Esophagus squamous epithelium (tissue), 5 donors: Measurements from ENCODE around the gene SLC39A1. TPM values are rescaled to one million over a fixed set of nuclear protein-coding genes. Genes with fewer than 3 reads are reported as not detected.

Source experiments
- DNase-seq: peaks from one replicate; lab custom pipeline; 2025; lab: John Stamatoyannopoulos, UW
- H3K27ac ChIP-seq, 4 donors: fragments of 200-600 bp; sonication (generic); one replicate each; pipeline ENCODE4 v1.5.1; 2016 to 2019; ENCODE audit warnings: mild to moderate bottlenecking in 1 of 4
- H3K27me3 ChIP-seq, 4 donors: fragments of 200-600 bp; sonication (generic); 1 replicate in 3 of 4; 2 replicates in 1 of 4; pipeline versions ENCODE4 v1.5.1 to v1.6.0; 2017 to 2021; ENCODE audit warnings: antibody characterized with exemption in 1 of 4
- H3K36me3 ChIP-seq, 3 donors: fragments of 200-600 bp; sonication (generic); one replicate each; pipeline ENCODE4 v1.5.1; 2016 to 2019
- H3K4me1 ChIP-seq, 3 donors: fragments of 200-600 bp; sonication (generic); one replicate each; pipeline ENCODE4 v1.5.1; 2017 to 2019
- H3K4me3 ChIP-seq, 4 donors: fragments of 200-600 bp; sonication (generic); 1 replicate in 3 of 4; 2 replicates in 1 of 4; pipeline ENCODE4 v1.5.1; 2016 to 2019; ENCODE audit warnings: mild to moderate bottlenecking in 2 of 4, moderate library complexity in 1 of 4
- H3K9me3 ChIP-seq, 3 donors: fragments of 200-600 bp; sonication (generic); one replicate each; pipeline ENCODE4 v1.5.1; 2016 to 2019
- POLR2A ChIP-seq, 4 donors: fragments of 450-650 bp; IDR thresholded peaks; one replicate each; pipeline ENCODE4 v1.6.1; 2017; ENCODE audit warnings: antibody characterized with exemption in 4 of 4, mild to moderate bottlenecking in 4 of 4, moderate library complexity in 3 of 4
- WGBS, 2 donors: methylation state at CpG; one replicate each; pipeline ENCODE4 v1.1.5; 2018; 5-methylcytosine and 5-hydroxymethylcytosine counted together
- intact Hi-C: fragments of 100-400 bp; cut with DNase I; formaldehyde crosslinking; loops from one replicate; pipeline ENCODE4 v1.15.0; 2022
- total RNA-seq, 4 donors: library from RNA; depleted of rRNA; stranded (reverse); fragments of >200 nt; gene quantifications; one replicate each; pipeline ENCODE4 v1.1.0, GENCODE V29; 2016
- TF ChIP-seq, protein P1 (sequence below), 6 experiments: fragments of 450-650 bp in 4 of 6; fragments of 200-600 bp in 2 of 6; sonication (generic) in 2 of 6; IDR thresholded peaks; one replicate each; pipeline ENCODE4 v1.5.1; 2016 to 2019; ENCODE audit warnings: antibody characterized with exemption in 6 of 6, mild to moderate bottlenecking in 4 of 6, moderate library complexity in 4 of 6
- donor health status: DM: yes; HTN: yes; CAD: no.

Gene SLC39A1
- total RNA-seq, 4 donors from 2014 or later, result 42.5 to 74.2 (median 58.8) TPM

DNA sequence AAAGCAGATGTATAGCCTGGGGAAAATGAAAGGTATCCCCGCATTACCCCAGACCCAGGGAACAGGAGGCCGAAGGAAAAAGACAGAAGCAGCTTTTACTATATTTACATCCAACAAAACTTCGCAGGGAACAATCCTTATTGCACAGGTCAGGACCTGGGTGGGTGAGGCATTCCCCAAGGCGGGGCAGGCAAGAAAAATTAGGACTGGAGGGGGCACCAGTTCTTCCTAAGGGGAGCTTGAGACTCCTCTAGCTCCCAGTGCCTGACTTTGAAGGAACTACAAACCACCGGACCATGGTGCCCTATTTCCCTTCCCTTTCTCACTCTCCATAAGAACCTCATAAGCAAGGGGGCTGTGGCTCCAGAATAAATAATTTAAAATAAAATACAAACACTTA lies 33.9 kb downstream of the SLC39A1 start:
- DNase-seq, result no peak
- TF ChIP-seq, protein P1, sequence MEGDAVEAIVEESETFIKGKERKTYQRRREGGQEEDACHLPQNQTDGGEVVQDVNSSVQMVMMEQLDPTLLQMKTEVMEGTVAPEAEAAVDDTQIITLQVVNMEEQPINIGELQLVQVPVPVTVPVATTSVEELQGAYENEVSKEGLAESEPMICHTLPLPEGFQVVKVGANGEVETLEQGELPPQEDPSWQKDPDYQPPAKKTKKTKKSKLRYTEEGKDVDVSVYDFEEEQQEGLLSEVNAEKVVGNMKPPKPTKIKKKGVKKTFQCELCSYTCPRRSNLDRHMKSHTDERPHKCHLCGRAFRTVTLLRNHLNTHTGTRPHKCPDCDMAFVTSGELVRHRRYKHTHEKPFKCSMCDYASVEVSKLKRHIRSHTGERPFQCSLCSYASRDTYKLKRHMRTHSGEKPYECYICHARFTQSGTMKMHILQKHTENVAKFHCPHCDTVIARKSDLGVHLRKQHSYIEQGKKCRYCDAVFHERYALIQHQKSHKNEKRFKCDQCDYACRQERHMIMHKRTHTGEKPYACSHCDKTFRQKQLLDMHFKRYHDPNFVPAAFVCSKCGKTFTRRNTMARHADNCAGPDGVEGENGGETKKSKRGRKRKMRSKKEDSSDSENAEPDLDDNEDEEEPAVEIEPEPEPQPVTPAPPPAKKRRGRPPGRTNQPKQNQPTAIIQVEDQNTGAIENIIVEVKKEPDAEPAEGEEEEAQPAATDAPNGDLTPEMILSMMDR (IDR thresholded peaks at IDR 0.05), result no peak
- TF ChIP-seq POLR2A (IDR thresholded peaks at IDR 0.05), result no peak
- Histone ChIP-seq H3K9me3 (no peaks in the 10 kb centered on the region), H3K4me1 (peaks cover 0 to 16% (median 0%) of the 10 kb centered on the region in 3 donors), H3K4me3 (no peak overlapping the region), H3K36me3 (peaks cover 11 to 56% (median 28%) of the 10 kb centered on the region in 3 donors), H3K27ac (peak overlapping the region in 2 of 4 donors; percentile 7 to 33), H3K27me3 (no peaks in the 10 kb centered on the region)
- intact Hi-C loops, result no loop called here
- 86 to 93% methylated on average over 5 of the region's 5 CpGs for WGBS, 2 donors

DNA sequence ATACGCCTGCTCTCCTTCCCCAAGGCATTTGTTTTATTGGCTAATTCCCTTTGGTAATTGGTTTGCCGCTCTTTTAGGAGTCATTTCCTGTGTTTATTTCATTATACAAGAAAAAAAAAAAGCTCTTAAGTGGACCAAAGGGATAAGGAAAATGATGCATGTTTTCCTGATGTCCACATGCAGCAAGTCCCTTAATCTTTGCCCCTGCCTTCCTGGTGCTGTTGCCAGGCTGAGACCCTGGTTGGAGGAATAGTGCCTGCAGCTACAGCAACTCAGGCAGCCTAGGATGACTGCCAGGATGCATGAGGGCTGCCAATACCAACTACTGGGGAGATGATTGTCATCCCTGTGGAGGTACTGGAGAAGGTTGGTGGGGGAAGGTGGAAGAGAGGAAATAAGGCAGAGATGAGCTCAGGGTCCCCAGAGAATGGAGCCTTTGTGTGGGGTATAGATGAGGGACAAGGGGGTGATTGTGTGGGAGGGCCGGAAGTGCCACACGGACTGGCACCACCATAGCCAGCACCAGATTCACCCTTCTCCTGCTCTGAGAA lies 34.5 kb downstream of the SLC39A1 start:
- Histone ChIP-seq H3K27me3 (no peaks in the 10 kb centered on the region), H3K27ac (peak overlapping the region in 2 of 4 donors; percentile 7 to 33), H3K4me3 (no peak overlapping the region), H3K9me3 (no peaks in the 10 kb centered on the region), H3K4me1 (peaks cover 3 to 22% (median 5%) of the 10 kb centered on the region in 3 donors), H3K36me3 (peaks cover 10 to 50% (median 23%) of the 10 kb centered on the region in 3 donors)
- intact Hi-C loops, result no loop called here
- WGBS, 2 donors, result 66 to 68% methylated on average over 4 of the region's 4 CpGs
- no peak for DNase-seq
- TF ChIP-seq, protein P1 (IDR thresholded peaks at IDR 0.05), result no peak
- no peak for TF ChIP-seq POLR2A (IDR thresholded peaks at IDR 0.05)

DNA sequence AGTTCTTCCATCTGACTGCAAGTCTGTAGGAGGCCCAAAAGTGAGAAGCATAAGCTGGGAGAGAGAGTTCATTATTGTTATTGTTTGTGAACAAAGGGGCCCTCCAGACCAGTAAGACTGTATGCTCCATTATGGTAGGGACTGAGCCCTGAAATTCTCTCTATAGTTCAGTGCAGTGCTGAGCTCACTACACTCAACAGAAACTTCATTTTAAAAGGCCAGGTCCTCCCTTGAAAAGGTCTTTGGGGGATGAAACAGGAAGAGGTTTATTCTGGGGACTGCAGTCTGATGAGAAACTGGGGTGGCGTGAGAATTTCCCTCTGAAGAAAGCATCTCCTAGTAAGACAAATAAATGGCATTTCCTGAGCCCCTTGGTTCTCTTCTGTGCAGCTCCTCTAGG lies 35.1 kb downstream of the SLC39A1 start:
- DNase-seq, result no peak
- no peak overlapping the region for H3K4me3 ChIP-seq
- H3K27ac ChIP-seq, result no peak overlapping the region
- WGBS, 2 donors, result 60 to 80% methylated on average over 1 of the region's 1 CpG
- peaks cover 5 to 44% (median 17%) of the 10 kb centered on the region in 3 donors for H3K36me3 ChIP-seq
- H3K9me3 ChIP-seq, result no peaks in the 10 kb centered on the region
- TF ChIP-seq, protein P1 (IDR thresholded peaks at IDR 0.05), result no peak
- no peak for TF ChIP-seq POLR2A (IDR thresholded peaks at IDR 0.05)
- intact Hi-C loops, result no loop called here
- H3K4me1 ChIP-seq, result peaks cover 6 to 27% (median 8%) of the 10 kb centered on the region in 3 donors
- no peaks in the 10 kb centered on the region for H3K27me3 ChIP-seq

DNA sequence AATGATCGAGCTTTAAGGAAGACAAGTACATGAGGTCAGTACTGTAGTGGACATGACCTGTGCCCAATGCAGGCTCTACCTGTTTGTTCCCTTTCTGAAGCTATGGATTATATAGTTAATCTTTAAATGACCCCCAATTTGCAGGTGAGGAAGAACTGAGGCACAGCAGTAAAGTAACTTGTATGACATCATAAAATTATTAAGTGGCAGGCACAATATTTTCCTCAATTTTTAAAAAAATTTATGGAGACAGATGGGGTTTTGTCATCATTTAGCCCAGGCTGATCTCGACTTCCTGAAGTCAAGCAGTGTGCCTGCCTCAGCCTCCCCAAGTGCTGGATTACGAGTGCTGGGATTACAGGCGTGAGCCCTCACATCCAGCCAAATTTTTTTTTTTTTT lies 36.9 kb downstream of the SLC39A1 start:
- H3K4me3 ChIP-seq, result no peak overlapping the region
- H3K27ac ChIP-seq, result no peak overlapping the region
- 69 to 87% methylated on average over 4 of the region's 4 CpGs for whole genome bisulfite sequencing, 2 donors
- TF ChIP-seq, protein P1 (IDR thresholded peaks at IDR 0.05), result no peak
- TF ChIP-seq POLR2A (IDR thresholded peaks at IDR 0.05), result no peak
- intact Hi-C loops, result no loop called here
- no peaks in the 10 kb centered on the region for H3K27me3 ChIP-seq
- peaks cover 8 to 34% (median 8%) of the 10 kb centered on the region in 3 donors for H3K4me1 ChIP-seq
- DNase-seq, result no peak
- peaks cover 0 to 25% (median 5%) of the 10 kb centered on the region in 3 donors for H3K36me3 ChIP-seq
- H3K9me3 ChIP-seq, result no peaks in the 10 kb centered on the region

DNA sequence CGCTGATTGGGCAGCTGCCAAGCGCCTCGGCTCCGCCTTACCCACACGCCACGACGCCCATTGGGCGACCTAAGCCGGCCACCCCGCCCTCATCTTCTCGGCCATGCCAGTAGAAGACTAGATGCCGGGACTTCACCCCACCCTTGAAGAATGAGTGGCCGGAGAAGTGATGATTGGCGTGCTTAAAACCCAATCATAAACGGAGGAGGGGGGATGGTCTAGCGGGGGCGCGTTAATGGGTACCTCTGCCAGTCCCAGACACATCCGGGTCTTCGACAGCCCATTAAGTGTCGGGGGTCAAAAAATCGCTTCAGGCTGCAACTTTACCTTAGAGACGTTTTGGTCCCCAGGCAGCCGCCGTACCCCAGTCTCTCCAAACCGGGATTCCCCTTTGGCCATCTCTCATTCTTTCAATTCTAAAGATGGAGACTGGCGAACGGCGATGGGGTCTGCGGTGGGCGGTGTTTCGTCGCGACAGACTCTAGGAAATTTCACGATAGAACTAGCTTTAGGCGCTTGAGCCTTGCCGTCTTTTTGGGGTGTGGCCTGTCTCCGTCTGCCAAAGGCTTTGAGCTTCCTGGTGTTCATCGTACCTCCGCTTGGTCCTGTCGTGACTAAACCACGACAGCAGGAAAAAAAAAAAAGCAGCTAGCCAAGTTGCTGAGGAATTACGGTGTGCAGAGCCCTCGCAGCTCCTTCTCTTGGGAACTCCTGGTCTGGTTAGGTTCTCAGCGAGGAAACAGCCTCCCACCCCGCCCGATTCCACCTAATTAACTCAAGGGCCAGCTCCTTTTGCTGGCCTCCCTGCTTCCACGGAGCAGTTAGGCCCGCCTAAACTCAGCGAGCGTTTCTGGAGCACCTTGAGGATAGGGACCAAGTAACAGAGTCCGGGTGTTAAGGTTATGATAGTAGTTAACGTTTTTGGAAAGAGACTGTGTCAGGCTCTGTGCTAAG lies 40.1 kb downstream of the SLC39A1 start, which contains the start of gene GATAD2B:
Gene GATAD2B, minus strand, starts transcription at position 1 of the 954 bp plus-strand sequence. CDS start 94,625 bp downstream, outside the sequence.
- peak in 2 of 4 donors; percentile 15 to 64 for TF ChIP-seq POLR2A (IDR thresholded peaks at IDR 0.05)
- TF ChIP-seq, protein P1 (IDR thresholded peaks at IDR 0.05), result peak in 1 of 6 experiments; percentile 5
- intact Hi-C loops, result no loop called here
- Histone ChIP-seq H3K27me3 (no peaks in the 10 kb centered on the region), H3K9me3 (no peaks in the 10 kb centered on the region), H3K4me3 (peak within 1 kb of the TSS; percentile 65 to 95 (median 84)), H3K4me1 (peaks cover 26 to 53% (median 30%) of the 10 kb centered on the region in 3 donors), H3K36me3 (no peaks in the 10 kb centered on the region), H3K27ac (peak within 1 kb of the TSS; percentile 86 to 97 (median 91))
- WGBS, 2 donors, result 0 to 2% methylated on average over 32 to 35 of the region's 53 CpGs
- DNase-seq, result peak; percentile 97
